ENCODE measurements around the gene CIPC.
A peak's percentile ranks its signal among the peaks of the same experiment; 100 is the strongest.

CIPC gene

DNA sequence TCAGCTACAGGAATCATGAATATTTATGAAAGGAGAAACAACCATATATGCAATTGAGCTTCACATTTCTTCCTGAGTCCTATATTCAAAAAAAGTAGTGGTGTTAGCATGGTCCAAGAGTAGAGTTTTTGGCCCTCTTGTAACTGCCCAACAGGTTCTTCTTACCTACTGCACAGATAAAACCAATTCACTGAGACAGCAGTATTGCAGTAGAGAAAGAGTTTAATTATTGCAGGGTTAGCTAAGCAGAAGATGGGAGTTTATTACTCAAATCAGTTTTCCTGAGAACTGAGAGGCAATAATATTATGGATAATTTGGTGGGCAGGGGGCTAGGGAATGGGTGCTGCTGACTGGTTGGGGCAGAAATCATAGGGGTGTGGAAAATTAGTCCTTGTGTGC is 6.5 kb upstream of the CIPC start:
- no peak for DNase-seq (ENCODE audit: low read depth, low spot score)
- TF ChIP-seq, protein P1, sequence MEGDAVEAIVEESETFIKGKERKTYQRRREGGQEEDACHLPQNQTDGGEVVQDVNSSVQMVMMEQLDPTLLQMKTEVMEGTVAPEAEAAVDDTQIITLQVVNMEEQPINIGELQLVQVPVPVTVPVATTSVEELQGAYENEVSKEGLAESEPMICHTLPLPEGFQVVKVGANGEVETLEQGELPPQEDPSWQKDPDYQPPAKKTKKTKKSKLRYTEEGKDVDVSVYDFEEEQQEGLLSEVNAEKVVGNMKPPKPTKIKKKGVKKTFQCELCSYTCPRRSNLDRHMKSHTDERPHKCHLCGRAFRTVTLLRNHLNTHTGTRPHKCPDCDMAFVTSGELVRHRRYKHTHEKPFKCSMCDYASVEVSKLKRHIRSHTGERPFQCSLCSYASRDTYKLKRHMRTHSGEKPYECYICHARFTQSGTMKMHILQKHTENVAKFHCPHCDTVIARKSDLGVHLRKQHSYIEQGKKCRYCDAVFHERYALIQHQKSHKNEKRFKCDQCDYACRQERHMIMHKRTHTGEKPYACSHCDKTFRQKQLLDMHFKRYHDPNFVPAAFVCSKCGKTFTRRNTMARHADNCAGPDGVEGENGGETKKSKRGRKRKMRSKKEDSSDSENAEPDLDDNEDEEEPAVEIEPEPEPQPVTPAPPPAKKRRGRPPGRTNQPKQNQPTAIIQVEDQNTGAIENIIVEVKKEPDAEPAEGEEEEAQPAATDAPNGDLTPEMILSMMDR (IDR thresholded peaks at IDR 0.05; ENCODE audit: low read depth, low read length): no peak
- no peak overlapping the region for H3K4me3 ChIP-seq (ENCODE audit: low read depth, low read length)
- in situ Hi-C loops (cut with HindIII; ENCODE audit: low sequenced_read_pairs): no loop called here

DNA sequence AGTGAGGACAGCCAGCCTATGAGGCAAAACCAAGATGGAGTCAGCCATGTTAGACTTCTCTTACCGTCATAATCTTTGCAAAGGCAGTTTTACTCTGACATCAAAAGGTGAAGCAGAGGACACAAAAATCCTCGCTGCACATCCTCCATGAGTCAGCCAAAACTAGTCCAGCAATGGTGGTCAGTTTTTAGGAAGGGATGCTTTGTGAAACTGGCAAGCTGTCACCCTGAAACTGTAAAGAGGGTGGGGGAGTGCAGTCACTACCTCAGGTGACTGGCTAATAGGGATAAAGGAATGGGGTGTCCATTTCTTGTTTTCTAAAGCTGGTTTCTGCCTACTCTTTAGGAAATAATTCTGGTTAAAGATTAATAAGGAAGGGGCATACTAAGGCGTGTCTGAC is 5.4 kb upstream of the CIPC start:
- in situ Hi-C loops (cut with HindIII; ENCODE audit: low sequenced_read_pairs): no loop called here
- TF ChIP-seq, protein P1 (IDR thresholded peaks at IDR 0.05; ENCODE audit: low read depth, low read length): no peak
- H3K4me3 ChIP-seq (ENCODE audit: low read depth, low read length): no peak overlapping the region
- no peak for DNase-seq (ENCODE audit: low read depth, low spot score)

DNA sequence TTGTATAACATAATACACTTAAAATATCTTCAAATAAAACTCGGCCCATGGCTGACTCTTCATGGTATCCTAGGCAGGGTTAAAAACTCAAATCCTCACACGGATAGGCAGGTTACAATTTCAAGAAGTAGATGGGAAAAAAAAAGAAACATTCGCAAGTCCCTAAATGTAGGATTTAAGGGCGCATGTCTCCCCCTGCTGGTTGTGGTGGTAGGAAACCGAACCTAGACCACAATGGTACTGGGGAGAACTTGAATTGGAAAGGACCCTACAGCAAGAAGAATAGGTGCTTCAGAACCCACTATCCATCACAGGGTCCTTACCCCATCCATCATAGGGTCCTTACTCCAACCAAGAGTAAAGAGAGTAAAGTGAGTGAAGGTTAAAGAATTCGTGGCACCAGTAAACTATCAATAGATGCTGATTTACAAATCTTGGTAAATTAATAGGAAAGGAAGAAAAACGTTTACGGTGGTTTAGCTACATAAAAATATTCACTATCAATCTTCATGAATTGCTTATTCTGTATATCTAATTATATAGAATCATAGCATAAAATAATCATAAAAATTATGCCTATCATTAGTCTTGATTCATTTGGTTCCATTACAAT is 3.3 kb upstream of the CIPC start:
- DNase-seq (ENCODE audit: low read depth, low spot score): peak; percentile 79
- TF ChIP-seq, protein P1 (IDR thresholded peaks at IDR 0.05; ENCODE audit: low read depth, low read length): peak; percentile 86
- in situ Hi-C loops (cut with HindIII; ENCODE audit: low sequenced_read_pairs): no loop called here
- no peak overlapping the region for H3K4me3 ChIP-seq (ENCODE audit: low read depth, low read length)

DNA sequence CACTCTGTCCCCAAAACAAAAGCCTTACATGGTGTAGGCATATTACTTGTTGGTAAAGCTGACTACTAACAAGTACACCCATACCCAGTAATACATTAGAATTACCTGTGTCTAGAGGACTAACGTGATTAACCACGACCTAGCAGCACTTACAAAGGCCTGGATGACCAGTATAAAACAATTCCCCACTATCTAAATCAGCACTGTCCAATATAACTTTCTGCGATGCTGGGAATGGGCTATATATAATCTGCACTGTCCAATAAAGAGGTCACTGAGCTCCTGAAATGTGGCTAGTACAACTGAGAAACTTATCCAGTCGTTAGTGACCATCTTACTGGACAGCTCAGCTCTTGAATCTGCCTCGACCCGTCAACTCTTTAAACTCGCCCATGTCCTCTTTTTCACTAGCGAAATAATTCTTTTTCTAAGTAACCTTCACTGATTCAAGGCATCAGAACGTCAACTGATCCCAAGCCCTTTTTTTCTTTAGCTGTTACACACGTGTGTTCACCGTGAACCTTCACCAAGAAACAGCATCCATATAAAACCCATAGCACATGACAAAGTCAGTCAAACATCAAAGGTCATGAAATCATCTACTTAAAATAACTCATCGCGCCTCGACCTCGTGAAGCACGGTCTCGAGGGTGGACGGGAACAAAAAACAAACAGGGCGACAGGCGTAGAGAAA is 905 bp upstream of the CIPC start:
- in situ Hi-C loops (cut with HindIII; ENCODE audit: low sequenced_read_pairs): no loop called here
- TF ChIP-seq, protein P1 (IDR thresholded peaks at IDR 0.05; ENCODE audit: low read depth, low read length): no peak
- peak; percentile 45 for DNase-seq (ENCODE audit: low read depth, low spot score)
- H3K4me3 ChIP-seq (ENCODE audit: low read depth, low read length): peak overlapping the region; percentile 100

DNA sequence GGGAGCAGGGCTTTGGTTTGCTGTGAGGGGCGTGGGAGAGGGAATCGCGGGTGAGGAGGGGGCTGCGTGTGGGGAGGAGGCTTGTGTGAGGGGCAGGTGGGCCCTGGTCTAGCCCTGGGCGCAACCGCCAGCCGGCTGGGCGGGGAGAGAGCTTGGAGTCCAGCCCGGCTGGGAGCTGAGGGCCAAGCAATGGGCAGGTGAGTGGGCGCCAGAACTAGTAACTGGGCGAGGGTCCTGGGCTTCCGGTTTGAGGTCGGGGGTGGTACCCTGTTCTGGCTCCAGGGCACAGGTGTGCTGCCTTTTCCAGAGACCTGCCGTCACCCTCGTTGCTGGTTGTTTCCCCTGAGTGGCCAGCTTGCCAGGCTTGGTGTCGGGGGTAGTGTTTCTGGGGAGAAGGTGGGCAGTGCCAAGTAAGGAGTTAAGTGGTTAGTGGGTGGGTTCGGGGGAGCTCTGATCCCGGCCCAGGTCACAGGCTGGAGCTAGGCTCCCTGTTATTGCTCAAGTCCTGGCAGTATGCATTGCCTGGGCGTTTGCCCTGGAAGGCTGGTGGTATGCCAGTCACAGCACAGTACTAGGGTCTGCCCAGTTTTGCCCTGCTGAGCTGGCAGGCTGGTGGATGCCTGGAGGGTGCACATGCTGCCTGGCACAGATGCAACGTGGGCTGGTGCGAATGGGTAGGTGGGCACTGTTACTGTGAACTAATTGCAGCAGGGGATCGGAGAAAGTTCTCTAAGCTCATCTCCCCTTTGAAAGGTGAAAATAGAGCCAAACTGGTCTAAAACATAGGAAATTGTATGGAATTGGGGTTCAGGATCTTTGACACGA is 683 bp downstream of the CIPC start:
- in situ Hi-C loops (cut with HindIII; ENCODE audit: low sequenced_read_pairs): no loop called here
- H3K4me3 ChIP-seq (ENCODE audit: low read depth, low read length): peak overlapping the region; percentile 100
- TF ChIP-seq, protein P1 (IDR thresholded peaks at IDR 0.05; ENCODE audit: low read depth, low read length): no peak
- no peak for DNase-seq (ENCODE audit: low read depth, low spot score)

DNA sequence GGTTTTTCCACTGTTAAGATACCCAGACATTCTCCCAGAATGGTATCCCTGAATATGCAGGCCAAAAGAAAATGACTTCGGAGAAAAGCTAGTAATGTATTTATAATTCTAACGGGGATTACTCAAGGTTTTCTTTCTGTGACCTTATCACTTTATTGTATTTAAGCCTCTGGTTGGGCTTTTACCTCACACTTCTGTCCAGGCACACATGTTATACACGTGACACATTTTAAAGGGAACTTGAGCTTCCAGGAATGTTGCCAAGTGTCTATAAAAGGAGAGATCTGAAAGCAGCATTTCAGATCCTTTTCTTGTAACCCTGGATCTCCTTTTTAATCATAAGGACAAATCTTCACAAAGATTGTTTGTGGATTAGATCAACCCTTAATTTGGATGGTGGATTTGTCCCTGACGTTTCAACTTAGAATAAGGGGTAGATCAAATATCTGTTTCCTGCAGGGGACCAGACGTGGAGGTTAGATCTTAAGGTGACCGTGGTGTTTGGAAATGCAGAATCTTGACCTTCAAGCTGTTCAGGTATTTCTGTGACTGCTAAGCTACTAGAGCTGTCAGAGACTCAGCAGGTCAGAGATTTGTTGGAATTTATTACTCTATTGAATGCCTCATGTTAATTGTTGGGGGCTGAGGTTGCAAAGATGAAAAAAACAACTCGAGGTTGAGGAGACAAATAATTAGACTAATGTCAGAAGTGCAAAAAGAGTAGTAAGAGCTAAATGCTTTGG is 1.5 kb downstream of the CIPC start:
- in situ Hi-C loops (cut with HindIII; ENCODE audit: low sequenced_read_pairs): no loop called here
- DNase-seq (ENCODE audit: low read depth, low spot score): peak; percentile 71
- H3K4me3 ChIP-seq (ENCODE audit: low read depth, low read length): no peak overlapping the region
- TF ChIP-seq, protein P1 (IDR thresholded peaks at IDR 0.05; ENCODE audit: low read depth, low read length): no peak

Data from astrocyte of the spinal cord (primary cell).